MM.1S (cell line): ENCODE measurements around the gene NANOS3.

Experiments used
- CTCF ChIP-seq: fragments of 300-600 bp; sonication (generic); IDR thresholded peaks from 2 replicates; pipeline ENCODE4 v1.5.1; 2016; ENCODE audit warnings: antibody characterized with exemption, low read length, mixed read lengths
- EZH2 ChIP-seq: fragments of 300-600 bp; sonication (generic); optimal IDR thresholded peaks from 2 replicates; pipeline ENCODE3; 2017; ENCODE audit warnings: low read depth, mild to moderate bottlenecking, antibody characterized with exemption, low read length, mixed read lengths
- EZH2phosphoT487 ChIP-seq: fragments of 300-600 bp; sonication (generic); IDR thresholded peaks from 2 replicates; pipeline ENCODE4 v1.6.1; 2018; ENCODE audit warnings: antibody characterized with exemption, low read length

GRCh38 chr19:13868663-13869062 is 8.3 kb upstream of the NANOS3 start:
- TF ChIP-seq EZH2phosphoT487 (no peak), CTCF (no peak), EZH2 (no peak)
